Activated CD4-positive, alpha-beta T cell treated with anti-CD3 and anti-CD28 coated beads, Interleukin-2, amount 10 ng/mL, durations not matched to agents 24 days and 14 days (primary cell): ENCODE results near the gene ERAL1. TPM values are rescaled to one million over a fixed set of nuclear protein-coding genes. Genes with fewer than 3 reads are reported as not detected.
"Not testable (repeated sequence)": the region's sequence is repeated elsewhere in the genome, so short reads cannot be mapped to it uniquely, and the experiment has no call there.

Experiments
- DNase-seq: peaks from one replicate; pipeline ENCODE4 v3.0.0; 2022
- H3K27ac Mint-ChIP-seq: one replicate; pipeline ENCODE4 v1.8.0; 2022; ENCODE audit warnings: mild to moderate bottlenecking, mixed read lengths
- H3K27me3 Mint-ChIP-seq: one replicate; pipeline ENCODE4 v1.8.0; 2022; ENCODE audit warnings: mixed read lengths
- H3K36me3 Mint-ChIP-seq: one replicate; pipeline ENCODE4 v1.8.0; 2022; ENCODE audit warnings: low read depth, mild to moderate bottlenecking, mixed read lengths
- H3K4me1 Mint-ChIP-seq: one replicate; pipeline ENCODE4 v1.8.0; 2021; ENCODE audit warnings: mixed read lengths
- H3K4me3 Mint-ChIP-seq: one replicate; pipeline ENCODE4 v1.8.0; 2022; ENCODE audit warnings: mild to moderate bottlenecking, moderate library complexity, mixed read lengths
- H3K9me3 Mint-ChIP-seq: one replicate; pipeline ENCODE4 v1.8.0; 2021; ENCODE audit warnings: mixed read lengths
- intact Hi-C: fragments of 100-400 bp; cut with micrococcal nuclease; formaldehyde crosslinking; loops from one replicate; pipeline ENCODE4 v1.15.1; 2023
- total RNA-seq: library from RNA; stranded (reverse); gene quantifications from 2 replicates; pipeline ENCODE4 v1.2.3, GENCODE V29; 2022

ERAL1 gene
- total RNA-seq, 1 donor from 2014 or later: 61.2 TPM

- peaks cover 53% of the 10 kb centered on the region for H3K4me1 Mint-ChIP-seq
- H3K27me3 Mint-ChIP-seq: no peaks in the 10 kb centered on the region
- H3K27ac Mint-ChIP-seq: peak overlapping the region; percentile 97
- no peaks in the 10 kb centered on the region for H3K9me3 Mint-ChIP-seq
- H3K36me3 Mint-ChIP-seq: peaks cover 28% of the 10 kb centered on the region
- intact Hi-C loops: no loop called here
- peak overlapping the region; percentile 22 for H3K4me3 Mint-ChIP-seq
- DNase-seq: no peak
These were observed 36.4 kb downstream of the ERAL1 start for GRCh38 chr17:28891201-28891600.

- Mint-ChIP-seq H3K9me3 (no peaks in the 10 kb centered on the region), H3K27ac (peak overlapping the region; percentile 97), H3K36me3 (peaks cover 24% of the 10 kb centered on the region), H3K4me1 (peaks cover 58% of the 10 kb centered on the region), H3K4me3 (peak overlapping the region; percentile 22), H3K27me3 (no peaks in the 10 kb centered on the region)
- intact Hi-C loops: no loop called here
- DNase-seq: no peak
These were observed 37.2 kb downstream of the ERAL1 start for GRCh38 chr17:28892024-28892423.

GRCh38 chr17:28893248-28894183 is 38.7 kb downstream of the ERAL1 start:
- peak; percentile 75 for DNase-seq
- H3K9me3 Mint-ChIP-seq, H3K27me3 Mint-ChIP-seq, intact Hi-C loops: not testable (repeated sequence)
- H3K4me3 Mint-ChIP-seq: peak overlapping the region; percentile 82
- H3K4me1 Mint-ChIP-seq: peaks cover 66% of the 10 kb centered on the region
- H3K27ac Mint-ChIP-seq: peak overlapping the region; percentile 97
- peaks cover 31% of the 10 kb centered on the region for H3K36me3 Mint-ChIP-seq

GRCh38 chr17:28895794-28896447 is 41.1 kb downstream of the ERAL1 start:
- intact Hi-C loops: loop anchor here (2.0 kb wide), 2 partner anchors 19 to 53 kb away; partner anchors contain the start of gene FAM222B
- peaks cover 45% of the 10 kb centered on the region for H3K36me3 Mint-ChIP-seq
- peak overlapping the region; percentile 97 for H3K4me3 Mint-ChIP-seq

GRCh38 chr17:28896491-28896883 is 41.7 kb downstream of the ERAL1 start:
- Mint-ChIP-seq H3K9me3 (no peaks in the 10 kb centered on the region), H3K36me3 (peaks cover 42% of the 10 kb centered on the region), H3K4me1 (peaks cover 64% of the 10 kb centered on the region), H3K27me3 (no peaks in the 10 kb centered on the region), H3K27ac (peak overlapping the region; percentile 98), H3K4me3 (peak overlapping the region; percentile 97)
- intact Hi-C loops: loop anchor here (2.0 kb wide), 2 partner anchors 20 to 54 kb away; partner anchors contain the start of gene FAM222B
- no peak for DNase-seq

More at GRCh38 chr17:28895794-28896447, 41.1 kb downstream of the ERAL1 start:
- no peaks in the 10 kb centered on the region for H3K9me3 Mint-ChIP-seq
- peaks cover 67% of the 10 kb centered on the region for H3K4me1 Mint-ChIP-seq
- DNase-seq: peak; percentile 62
- peak overlapping the region; percentile 98 for H3K27ac Mint-ChIP-seq
- H3K27me3 Mint-ChIP-seq: no peaks in the 10 kb centered on the region

GRCh38 chr17:28896884-28897768 is 42.3 kb downstream of the ERAL1 start, which contains the start of gene FLOT2:
FLOT2 (minus strand) TSS chr17:28897733; CDS start chr17:28897574, 159 bp downstream.
- Mint-ChIP-seq H3K4me1 (peaks cover 64% of the 10 kb centered on the region), H3K36me3 (peaks cover 42% of the 10 kb centered on the region), H3K4me3 (peak within 1 kb of the TSS; percentile 97), H3K27ac (peak within 1 kb of the TSS; percentile 98), H3K27me3 (no peaks in the 10 kb centered on the region), H3K9me3 (no peaks in the 10 kb centered on the region)
- intact Hi-C loops: loop anchor here (2.0 kb wide), 2 partner anchors 20 to 54 kb away; partner anchors contain the start of gene FAM222B
- peak; percentile 89 for DNase-seq

- H3K27me3 Mint-ChIP-seq: no peaks in the 10 kb centered on the region
- H3K9me3 Mint-ChIP-seq: no peaks in the 10 kb centered on the region
- intact Hi-C loops: loop anchor here (2.0 kb wide), 2 partner anchors 21 to 55 kb away; partner anchors contain the start of gene FAM222B
- H3K4me3 Mint-ChIP-seq: peak overlapping the region; percentile 97
- peak overlapping the region; percentile 98 for H3K27ac Mint-ChIP-seq
- DNase-seq: no peak
- H3K4me1 Mint-ChIP-seq: peaks cover 59% of the 10 kb centered on the region
- H3K36me3 Mint-ChIP-seq: peaks cover 39% of the 10 kb centered on the region
These were observed 43.1 kb downstream of the ERAL1 start for GRCh38 chr17:28897769-28898526.

- Mint-ChIP-seq H3K4me1 (peaks cover 58% of the 10 kb centered on the region), H3K27me3 (no peaks in the 10 kb centered on the region), H3K27ac (peak overlapping the region; percentile 98), H3K9me3 (no peaks in the 10 kb centered on the region), H3K4me3 (peak overlapping the region; percentile 97), H3K36me3 (peaks cover 35% of the 10 kb centered on the region)
- intact Hi-C loops: no loop called here
- DNase-seq: no peak
These were observed 43.7 kb downstream of the ERAL1 start for GRCh38 chr17:28898527-28898955.

- Mint-ChIP-seq H3K27me3 (no peaks in the 10 kb centered on the region), H3K27ac (peak overlapping the region; percentile 57), H3K4me1 (peaks cover 58% of the 10 kb centered on the region), H3K36me3 (peaks cover 34% of the 10 kb centered on the region), H3K9me3 (no peaks in the 10 kb centered on the region), H3K4me3 (peak overlapping the region; percentile 31)
- intact Hi-C loops: no loop called here
- no peak for DNase-seq
These were observed 44.5 kb downstream of the ERAL1 start for GRCh38 chr17:28899212-28899815.

GRCh38 chr17:28900986-28901726 is 46.3 kb downstream of the ERAL1 start:
- Mint-ChIP-seq H3K9me3 (no peaks in the 10 kb centered on the region), H3K27ac (peak overlapping the region; percentile 86), H3K4me1 (peaks cover 50% of the 10 kb centered on the region), H3K36me3 (peaks cover 39% of the 10 kb centered on the region), H3K4me3 (peak overlapping the region; percentile 90), H3K27me3 (no peaks in the 10 kb centered on the region)
- intact Hi-C loops: no loop called here
- DNase-seq: no peak

GRCh38 chr17:28901866-28902818 is 47.3 kb downstream of the ERAL1 start:
- Mint-ChIP-seq H3K27me3 (no peaks in the 10 kb centered on the region), H3K4me1 (peaks cover 44% of the 10 kb centered on the region), H3K9me3 (no peaks in the 10 kb centered on the region), H3K27ac (peak overlapping the region; percentile 86), H3K36me3 (peaks cover 47% of the 10 kb centered on the region), H3K4me3 (peak overlapping the region; percentile 90)
- intact Hi-C loops: loop anchor here (2.0 kb wide), 5 partner anchors 25 to 175 kb away; partner anchors contain the start of genes ERAL1 and TLCD1
- peak; percentile 88 for DNase-seq
